NCI-H524 (cell line): Measurements from ENCODE around the gene OR2A14.
A peak's percentile ranks its signal among the peaks of the same experiment; 100 is the strongest.
"Not testable (repeated sequence)": the region's sequence is repeated elsewhere in the genome, so short reads cannot be mapped to it uniquely, and the experiment has no call there.

Experiments
- DNase-seq, 2 experiments: peaks; one replicate each; lab custom pipeline; 2025; lab: John Stamatoyannopoulos, UW

The OR2A14 gene, protein sequence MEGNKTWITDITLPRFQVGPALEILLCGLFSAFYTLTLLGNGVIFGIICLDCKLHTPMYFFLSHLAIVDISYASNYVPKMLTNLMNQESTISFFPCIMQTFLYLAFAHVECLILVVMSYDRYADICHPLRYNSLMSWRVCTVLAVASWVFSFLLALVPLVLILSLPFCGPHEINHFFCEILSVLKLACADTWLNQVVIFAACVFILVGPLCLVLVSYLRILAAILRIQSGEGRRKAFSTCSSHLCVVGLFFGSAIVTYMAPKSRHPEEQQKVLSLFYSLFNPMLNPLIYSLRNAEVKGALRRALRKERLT

DNA sequence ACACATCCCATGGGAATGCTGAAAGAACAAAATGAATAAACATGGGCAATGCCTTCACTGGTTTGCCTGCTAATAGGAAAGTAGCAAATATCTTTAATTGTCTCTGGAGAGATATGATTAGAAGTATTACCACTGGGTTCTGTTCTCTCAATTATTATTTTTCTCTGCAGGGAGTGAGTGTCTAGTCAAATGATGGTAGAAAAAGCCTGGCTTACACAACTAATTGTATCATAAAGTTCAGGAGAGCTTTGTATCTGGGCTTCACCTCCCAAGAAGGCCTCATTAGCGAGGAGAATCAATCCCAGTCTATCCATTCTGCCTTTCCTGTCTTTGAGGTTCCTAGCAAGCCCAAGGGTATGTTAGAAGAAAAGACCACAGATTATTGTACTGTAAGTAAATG, at the start of gene OR2A14:
TSS of gene OR2A14 (plus strand) at position 301 of the 400 bp plus-strand sequence. CDS start 5,937 bp downstream, outside the sequence.
- no peak for DNase-seq

DNA sequence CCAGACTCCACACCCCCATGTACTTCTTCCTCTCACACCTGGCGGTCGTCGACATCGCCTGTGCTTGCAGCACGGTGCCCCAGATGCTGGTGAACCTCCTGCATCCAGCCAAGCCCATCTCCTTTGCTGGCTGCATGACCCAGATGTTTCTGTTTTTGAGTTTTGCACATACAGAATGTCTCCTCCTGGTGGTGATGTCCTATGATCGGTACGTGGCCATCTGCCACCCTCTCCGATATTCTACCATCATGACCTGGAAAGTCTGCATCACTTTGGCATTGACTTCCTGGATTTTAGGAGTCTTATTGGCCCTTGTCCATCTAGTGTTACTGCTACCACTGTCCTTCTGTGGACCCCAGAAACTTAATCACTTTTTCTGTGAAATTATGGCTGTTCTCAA, 48.6 kb upstream of the OR2A14 start:
- no peak for DNase-seq

DNA sequence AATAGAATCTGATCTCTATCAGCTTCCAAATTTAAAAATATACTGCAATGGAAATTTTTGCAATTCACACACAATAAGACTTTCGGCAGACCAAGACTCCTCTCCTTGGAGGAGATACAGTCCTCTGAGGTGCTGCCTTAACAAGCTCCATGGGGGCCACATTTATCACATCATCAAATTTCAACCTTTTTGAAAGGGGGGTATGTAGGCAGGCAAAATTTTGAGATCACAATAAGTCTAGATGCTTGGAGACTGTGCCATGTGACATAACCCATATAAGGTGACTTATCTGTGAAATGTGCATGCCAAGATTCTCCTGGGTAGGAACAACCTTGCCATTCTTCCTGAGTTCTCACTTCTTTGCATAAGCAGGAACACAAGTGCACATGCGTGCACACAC, 37.0 kb upstream of the OR2A14 start, which contains the start of gene OR2A12:
TSS of gene OR2A12 (plus strand) at position 301 of the 400 bp plus-strand sequence. CDS start 8,830 bp downstream, outside the sequence.
- DNase-seq, result no peak

DNA sequence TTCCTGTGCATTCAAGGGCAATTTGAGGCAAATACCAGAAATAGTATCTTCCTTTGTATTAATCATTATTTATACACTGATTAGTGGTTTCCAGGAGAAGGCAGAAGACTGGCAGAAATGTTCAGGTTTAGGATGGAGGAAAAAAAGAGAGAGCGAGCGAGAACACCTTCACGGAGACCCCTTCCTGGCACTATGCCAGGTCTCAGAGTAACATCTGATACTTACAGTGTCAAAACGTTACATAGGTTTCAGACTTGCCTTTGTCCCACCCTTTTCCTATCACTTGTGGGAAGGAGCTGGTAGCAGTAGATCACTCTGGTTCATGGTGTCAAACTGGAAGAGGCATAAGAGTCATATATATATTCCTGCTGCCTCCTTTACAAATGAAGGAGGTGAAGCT, 36.2 kb upstream of the OR2A14 start:
- DNase-seq, result no peak

DNA sequence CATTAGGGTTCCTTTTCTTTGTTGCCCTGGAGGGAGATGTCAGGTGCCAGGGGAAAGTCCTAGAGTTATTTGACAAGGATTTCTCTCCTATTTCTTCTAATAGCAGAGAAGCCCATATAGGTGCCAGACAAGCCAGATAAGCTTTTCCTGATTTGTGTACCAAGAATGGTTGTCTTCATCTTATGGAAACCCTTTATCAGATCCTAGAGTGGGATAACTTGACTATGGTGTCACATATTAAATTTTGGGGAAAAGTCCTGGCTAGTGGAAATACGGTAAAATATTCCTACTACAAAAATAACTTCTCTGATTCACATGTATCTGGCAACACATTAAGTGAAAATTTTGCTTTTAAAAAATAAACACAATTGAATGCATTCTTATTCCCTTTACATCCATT, 35.7 kb upstream of the OR2A14 start:
- DNase-seq, result no peak

DNA sequence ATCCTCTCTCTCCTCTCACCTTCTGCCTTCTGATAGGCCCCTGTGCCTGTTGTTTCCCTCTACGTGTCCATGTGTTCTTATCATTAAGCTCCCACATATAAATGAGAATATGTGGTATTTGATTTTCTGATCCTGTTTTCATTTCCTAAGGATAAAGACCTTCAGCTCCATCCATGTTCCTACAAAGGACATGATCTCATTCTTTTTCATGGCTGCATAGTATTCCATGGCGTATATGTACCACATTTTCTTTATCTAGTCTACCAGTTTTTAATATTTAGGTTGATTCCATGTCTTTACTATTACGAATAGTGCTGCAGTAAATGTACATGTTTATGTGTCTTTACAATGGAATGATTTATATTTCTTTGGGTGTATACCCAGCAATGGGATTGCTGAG, 32.3 kb upstream of the OR2A14 start:
- DNase-seq, result no peak

DNA sequence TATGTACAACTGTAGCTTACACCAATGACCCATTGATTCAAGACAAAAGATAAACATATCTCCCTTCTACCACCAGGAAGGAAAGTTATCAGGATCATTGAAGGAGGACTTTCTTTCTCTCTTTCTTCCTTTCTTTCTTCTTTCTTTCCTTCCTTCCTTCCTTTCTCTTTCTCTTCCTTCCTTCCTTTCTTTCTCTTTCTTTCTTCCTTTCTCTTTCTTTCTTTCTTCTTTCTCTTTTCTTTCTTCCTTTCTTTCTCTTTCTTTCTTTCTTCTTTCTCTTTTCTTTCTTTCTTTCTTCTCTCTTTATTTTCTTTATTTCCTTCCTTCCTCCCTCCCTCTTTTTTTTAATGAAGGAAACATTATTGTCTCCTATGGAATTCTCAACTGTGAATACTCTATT, 24.2 kb upstream of the OR2A14 start:
- no peak for DNase-seq

DNA sequence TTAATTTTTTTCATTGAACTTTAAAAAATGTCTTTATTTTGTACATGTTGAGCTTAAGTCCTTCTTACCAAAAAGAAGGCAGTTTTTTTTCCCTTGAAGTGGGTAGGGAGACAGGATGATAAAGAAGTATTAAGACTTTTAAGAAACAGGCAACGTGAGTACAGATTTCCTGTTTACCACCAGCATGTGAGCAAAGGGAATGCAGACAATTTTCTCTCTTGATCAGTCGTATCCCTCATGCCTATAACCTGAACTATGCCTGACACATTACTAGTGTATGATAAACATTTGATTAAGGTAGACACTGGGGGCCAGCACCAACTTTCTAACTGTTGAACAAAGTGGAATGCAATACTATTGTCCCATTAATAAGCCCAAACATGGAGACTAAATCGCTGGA, 22.4 kb upstream of the OR2A14 start:
- DNase-seq, result no peak

DNA sequence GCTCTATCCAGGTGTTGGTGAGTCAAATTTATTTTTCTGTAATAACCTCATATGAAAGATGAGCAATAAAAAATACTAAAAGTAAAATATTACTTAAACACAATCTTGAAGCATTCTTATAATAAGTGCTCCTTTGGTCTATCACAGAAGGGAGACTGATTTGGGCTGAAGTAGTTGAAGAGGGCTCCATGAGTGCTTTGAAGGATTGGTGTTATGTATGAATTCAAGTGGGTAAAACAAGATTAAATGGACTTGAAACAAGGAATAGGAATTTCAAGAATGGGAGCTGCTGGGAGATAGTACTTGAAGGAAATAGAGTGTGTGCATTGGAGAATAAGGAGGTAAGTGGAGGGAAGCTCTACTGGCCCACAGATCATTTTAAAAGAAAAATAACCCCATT, 20.9 kb upstream of the OR2A14 start:
- peak in 1 of 2 experiments; percentile 59 for DNase-seq

DNA sequence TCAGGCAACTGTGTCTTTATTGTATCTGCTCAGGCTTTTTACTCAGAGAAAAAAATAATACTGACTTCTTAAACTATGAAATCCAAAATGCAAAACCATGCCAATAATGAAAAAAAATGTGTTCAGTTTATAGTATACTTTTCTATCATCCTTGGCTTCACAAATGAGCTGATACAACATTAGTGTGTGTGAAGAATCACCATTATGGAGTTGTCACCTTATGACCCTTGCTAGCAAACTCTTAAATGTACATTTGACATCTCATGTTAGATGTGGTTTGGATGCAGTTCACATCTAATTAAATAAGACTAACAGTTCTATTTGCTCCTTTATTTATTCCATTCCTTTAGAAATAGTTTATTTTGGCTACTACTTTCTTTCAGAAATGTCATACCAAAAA, 17.8 kb upstream of the OR2A14 start:
- DNase-seq, result no peak

DNA sequence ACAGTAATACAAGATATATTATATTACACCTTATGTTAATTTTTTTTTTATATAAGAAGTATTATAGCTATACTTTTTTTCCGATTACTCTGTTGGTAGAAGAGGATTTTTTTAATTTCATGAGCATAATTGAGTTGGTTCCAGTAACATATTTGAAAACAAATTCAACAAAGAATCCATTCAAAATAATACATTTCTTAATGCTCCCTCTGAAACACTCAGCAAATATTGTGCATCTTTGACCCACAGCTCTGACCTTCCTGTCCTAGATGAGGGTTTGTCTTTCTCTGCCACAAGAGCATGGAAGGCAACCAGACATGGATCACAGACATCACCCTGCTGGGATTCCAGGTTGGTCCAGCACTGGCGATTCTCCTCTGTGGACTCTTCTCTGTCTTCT, 13.7 kb upstream of the OR2A14 start, which contains the start of gene OR2A2:
TSS of gene OR2A2 (plus strand) at position 301 of the 400 bp plus-strand sequence. CDS start at position 301, 0 bp downstream.
- DNase-seq, result no peak

DNA sequence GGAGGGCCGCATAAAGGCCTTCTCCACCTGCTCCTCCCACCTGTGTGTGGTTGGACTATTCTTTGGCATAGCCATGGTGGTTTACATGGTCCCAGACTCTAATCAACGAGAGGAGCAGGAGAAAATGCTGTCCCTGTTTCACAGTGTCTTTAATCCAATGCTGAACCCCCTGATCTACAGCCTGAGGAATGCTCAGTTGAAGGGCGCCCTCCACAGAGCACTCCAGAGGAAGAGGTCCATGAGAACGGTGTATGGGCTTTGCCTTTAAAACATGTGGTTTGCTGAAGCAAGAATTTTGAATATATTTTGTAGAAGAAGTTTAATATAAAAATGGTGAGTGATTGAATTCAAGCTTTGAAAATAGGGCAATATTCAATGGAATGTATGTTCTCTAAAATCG, 12.7 kb upstream of the OR2A14 start:
- DNase-seq, result no peak

DNA sequence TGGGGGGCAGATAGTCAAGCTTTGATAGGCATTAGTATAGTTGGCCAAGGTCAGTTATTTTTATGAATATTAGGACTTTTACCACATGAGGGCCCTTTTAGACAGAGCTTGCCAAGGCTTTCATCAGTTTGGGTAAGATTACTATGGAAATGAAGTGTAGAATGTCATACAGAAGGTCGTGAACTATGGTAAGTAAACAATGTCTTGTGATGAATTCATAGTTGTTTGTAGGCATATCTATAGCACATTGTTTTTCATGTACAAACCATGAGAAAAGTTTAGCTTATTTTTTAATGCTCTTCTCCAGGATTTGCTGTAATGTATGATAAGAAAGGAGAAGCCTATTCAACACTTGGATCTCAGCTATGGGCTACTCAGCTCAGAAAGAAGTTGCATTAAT, 9.3 kb upstream of the OR2A14 start:
- no peak for DNase-seq

DNA sequence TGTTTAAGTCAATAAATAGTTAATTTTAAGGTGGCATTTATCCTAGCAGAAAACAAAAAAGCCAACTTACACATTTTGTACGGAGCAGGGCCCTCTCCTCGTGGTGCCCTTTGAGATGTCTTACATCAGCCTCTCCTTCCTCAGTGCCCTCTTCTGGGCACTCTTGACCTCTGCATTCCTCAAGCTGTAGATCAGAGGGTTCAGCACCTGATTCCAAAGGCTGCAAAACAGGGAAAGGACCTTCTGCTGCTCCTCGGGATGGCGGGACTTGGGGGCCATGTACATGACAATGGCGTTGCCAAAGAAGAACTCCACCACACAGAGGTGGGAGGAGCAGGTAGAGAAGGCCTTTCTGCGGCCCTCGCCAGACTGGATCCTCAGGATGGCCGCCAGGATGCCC, 4.6 kb upstream of the OR2A14 start:
- no peak for DNase-seq

DNA sequence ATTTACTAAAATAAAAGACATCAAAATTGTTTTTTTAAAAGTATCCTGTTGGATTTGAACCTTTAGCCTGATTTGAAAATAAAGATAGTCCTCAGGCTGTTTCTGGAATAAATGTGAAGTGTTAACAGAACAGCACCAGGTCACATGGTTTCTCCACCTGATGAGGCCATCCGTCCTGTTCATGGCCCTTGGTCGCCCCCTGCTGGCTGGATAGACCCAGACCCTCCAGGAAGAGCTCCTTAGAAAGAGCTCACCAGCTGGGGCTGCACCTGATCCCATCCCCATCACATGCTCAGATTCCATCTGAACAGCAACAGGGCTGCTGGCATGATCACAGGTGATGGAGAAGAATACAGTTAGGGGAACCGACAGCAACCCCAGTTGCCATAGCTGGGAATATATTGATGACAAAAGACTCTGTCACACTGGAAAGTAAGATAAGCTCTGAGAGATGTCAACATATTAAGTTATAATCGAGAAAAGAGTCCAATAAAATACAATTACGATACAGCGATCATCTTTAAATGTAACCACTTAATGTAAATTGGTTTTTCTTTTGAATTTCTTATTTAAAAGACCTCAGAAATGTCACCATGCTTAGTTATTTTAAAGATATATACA, 4.8 kb downstream of the OR2A14 start:
- DNase-seq, result peak; percentile 71 to 86

DNA sequence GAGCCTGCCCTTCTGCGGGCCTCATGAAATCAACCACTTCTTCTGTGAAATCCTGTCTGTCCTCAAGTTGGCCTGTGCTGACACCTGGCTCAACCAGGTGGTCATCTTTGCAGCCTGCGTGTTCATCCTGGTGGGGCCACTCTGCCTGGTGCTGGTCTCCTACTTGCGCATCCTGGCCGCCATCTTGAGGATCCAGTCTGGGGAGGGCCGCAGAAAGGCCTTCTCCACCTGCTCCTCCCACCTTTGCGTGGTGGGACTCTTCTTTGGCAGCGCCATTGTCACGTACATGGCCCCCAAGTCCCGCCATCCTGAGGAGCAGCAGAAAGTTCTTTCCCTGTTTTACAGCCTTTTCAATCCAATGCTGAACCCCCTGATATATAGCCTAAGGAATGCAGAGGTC, 6.6 kb downstream of the OR2A14 start:
- not testable (repeated sequence) for DNase-seq

DNA sequence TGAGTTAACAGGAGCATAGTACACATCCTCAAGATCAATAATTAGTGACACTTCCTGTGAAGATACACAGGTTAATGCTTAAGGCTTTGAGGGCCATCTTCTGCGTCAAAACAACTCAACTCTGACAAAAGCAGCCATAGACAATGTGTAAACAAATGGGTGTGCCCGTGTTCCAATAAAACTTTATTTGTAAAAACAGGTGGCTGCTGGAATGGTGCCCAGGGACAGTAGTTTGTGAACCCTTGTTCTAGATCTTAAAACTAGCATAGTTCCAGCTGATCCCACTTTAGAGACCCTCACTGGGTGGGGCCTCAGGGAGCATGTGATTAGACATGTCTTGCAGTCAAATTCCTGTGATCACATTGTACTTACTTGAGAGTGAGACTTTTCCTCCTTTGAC, 7.8 kb downstream of the OR2A14 start:
- no peak for DNase-seq

DNA sequence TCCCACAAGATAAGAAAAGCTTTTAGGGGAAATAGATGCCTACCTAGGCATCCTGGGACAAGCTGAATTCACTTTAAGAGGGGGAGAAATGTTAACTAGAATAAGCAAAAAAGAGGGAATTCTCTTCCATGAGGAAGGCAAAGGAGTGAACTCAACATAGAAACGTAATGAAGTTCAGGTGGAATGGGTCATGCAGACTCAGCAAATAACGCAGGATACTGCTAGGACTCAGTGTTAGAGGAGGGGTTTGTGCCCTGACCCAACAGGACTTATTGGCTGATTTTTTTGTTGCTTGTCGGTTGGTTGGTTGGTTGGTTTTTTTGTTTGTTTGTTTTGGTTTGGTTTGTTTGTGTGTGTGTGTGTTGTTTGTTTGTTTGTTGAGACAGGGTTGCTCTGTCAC, 9.3 kb downstream of the OR2A14 start:
- no peak for DNase-seq

DNA sequence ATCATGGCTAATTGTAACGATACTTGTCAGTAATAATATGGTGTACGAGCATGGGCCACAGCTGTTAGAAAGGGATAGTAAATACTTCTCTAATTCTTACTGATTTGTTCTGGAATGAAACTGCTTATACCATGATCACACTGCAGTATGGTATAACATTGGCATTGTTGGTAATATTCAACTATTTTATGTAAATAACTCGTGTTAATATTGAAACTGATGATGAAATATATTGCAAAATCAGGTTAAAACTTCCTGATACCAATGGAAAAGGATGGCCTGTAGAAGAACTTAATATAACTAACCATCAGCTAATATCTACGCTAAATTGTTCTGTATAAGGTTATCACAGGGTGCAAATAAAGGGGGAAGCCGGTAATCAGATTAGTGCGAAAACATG, 10.3 kb downstream of the OR2A14 start:
- no peak for DNase-seq

DNA sequence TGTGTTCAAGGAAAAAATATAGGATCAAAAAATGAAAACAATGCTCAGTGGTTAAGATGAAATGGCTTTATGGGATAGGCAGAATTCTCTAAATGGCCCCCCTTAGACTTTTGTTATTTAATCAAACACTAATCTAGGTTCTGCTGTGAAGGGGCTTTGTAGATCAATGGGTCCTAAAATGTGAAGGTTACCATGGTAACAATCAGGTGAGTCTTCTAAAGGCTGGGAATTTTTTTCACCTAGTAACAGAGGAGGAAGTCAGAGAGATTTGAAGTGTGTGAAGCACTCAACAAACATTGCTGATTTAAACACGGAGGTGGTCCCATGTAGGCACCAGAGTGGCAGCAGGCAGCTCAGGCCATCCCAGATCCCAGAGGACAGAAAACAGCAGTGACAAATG, 11.1 kb downstream of the OR2A14 start:
- DNase-seq, result no peak

DNA sequence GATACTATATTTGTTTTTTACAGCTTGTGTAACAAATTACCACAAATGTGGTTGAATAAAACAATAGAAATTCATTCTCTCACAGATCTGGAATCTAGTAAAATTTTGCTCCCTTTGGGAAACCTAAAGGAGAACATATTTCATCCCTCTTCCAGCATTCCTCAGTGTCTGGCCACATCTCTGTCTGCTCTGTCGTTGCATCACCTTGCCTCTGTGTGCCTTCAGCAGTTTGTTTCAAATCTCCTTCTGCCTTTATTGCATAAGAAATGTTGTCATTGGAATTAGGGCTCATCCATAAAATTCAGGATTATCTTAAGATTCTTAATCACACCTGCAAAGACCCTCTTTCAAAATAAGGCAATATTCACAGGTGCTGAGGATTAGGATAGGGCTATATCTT, 14.5 kb downstream of the OR2A14 start:
- no peak for DNase-seq

DNA sequence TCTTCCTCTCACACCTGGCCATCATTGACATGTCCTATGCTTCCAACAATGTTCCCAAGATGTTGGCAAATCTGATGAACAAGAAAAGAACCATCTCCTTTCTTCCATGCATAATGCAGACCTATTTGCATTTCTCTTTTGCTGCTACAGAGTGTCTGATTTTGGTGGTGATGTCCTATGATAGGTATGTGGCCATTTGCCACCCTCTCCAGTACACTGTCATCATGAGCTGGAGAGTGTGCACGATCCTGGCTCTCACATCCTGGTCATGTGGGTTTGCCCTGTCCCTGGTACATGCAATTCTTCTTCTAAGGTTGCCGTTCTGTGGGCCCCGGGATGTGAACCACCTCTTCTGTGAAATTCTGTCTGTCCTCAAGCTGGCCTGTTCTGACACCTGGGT, 19.2 kb downstream of the OR2A14 start:
- no peak for DNase-seq

DNA sequence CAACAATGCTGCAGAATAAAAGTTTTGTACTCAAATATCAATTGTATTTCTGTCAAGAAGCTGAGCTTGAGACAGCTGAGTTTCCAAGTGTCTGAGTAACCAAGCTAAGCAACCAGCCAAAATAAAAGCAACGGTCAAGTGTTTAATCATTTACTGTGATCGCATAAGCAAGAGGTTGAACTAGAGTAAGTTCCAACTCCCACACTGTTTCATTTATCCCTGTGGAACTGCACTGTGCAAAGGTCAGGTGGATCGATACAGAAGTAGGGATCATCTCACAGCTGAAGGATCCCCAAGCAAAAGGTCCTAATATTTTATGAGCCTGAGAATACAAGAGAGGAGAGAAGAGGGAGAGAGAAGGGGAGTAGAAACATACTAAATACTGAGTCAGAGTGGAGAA, 21.4 kb downstream of the OR2A14 start:
- DNase-seq, result no peak
